ENCODE data around the gene NCL. TPM values are rescaled to one million over a fixed set of nuclear protein-coding genes. Genes with fewer than 3 reads are reported as not detected.
A peak's percentile ranks its signal among the peaks of the same experiment; 100 is the strongest.

The NCL gene
- total and polyA plus RNA-seq, 2 donors from 2014 or later: 191 to 382 TPM

- intact Hi-C loops (cut with DNase I): no loop called here
- no peak overlapping the region for H3K4me3 ChIP-seq (ENCODE audit: low read length in 3 of 3)
- peaks cover 55 to 85% (median 73%) of the 10 kb centered on the region in 3 donors for H3K36me3 ChIP-seq (ENCODE audit: control insufficient read depth in 2 of 3, insufficient read depth in 3 of 3, low read length in 3 of 3)
- H3K9ac ChIP-seq (ENCODE audit: low read length in 3 of 3): no peak overlapping the region
- no peak for DNase-seq
- H3K9me3 ChIP-seq (ENCODE audit: control insufficient read depth in 2 of 3, insufficient read depth in 1 of 3, low read length in 3 of 3): no peaks in the 10 kb centered on the region
- TF ChIP-seq CTCF (IDR thresholded peaks at IDR 0.05; ENCODE audit: borderline replicate concordance, extremely low read depth, insufficient read depth): no peak
- H3K27ac ChIP-seq (ENCODE audit: low read depth in 2 of 2, low read length in 2 of 2): no peak overlapping the region
- no peak for FAIRE-seq
- no peaks in the 10 kb centered on the region for H3K27me3 ChIP-seq (ENCODE audit: control insufficient read depth, insufficient read depth, low read length)
- H3K4me1 ChIP-seq (ENCODE audit: control insufficient read depth in 2 of 3, insufficient read depth in 2 of 3, low read depth in 1 of 3, low read length in 3 of 3): peaks cover 0 to 2% (median 0%) of the 10 kb centered on the region in 3 donors
Observed at GRCh38 chr2:231455890-231456289, 8.4 kb downstream of the NCL start.

DNA sequence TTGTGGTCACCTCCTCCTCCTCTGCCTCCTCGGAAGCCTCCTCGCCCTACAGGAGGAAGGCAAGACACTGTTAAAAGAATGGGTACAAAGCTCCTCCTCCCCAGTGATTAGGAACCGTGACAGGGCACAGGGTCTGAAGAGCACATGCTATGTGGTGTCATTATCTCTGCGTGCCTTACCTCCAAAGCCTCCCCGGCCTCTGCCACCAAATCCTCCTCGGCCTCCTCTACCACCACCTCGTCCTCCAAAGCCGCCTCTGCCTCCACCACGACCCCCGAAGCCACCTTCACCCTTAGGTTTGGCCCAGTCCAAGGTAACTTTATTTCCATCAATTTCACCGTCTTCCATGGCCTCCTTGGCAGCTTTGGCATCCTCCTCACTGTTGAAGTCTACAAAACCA is 9.1 kb downstream of the NCL start:
- Histone ChIP-seq H3K4me3 (ENCODE audit: low read length in 3 of 3) (no peak overlapping the region), H3K4me1 (ENCODE audit: control insufficient read depth in 2 of 3, insufficient read depth in 2 of 3, low read depth in 1 of 3, low read length in 3 of 3) (no peaks in the 10 kb centered on the region), H3K9me3 (ENCODE audit: control insufficient read depth in 2 of 3, insufficient read depth in 1 of 3, low read length in 3 of 3) (no peaks in the 10 kb centered on the region), H3K9ac (ENCODE audit: low read length in 3 of 3) (no peak overlapping the region), H3K36me3 (ENCODE audit: control insufficient read depth in 2 of 3, insufficient read depth in 3 of 3, low read length in 3 of 3) (peaks cover 50 to 78% (median 67%) of the 10 kb centered on the region in 3 donors), H3K27ac (ENCODE audit: low read depth in 2 of 2, low read length in 2 of 2) (no peak overlapping the region), H3K27me3 (ENCODE audit: control insufficient read depth, insufficient read depth, low read length) (no peaks in the 10 kb centered on the region)
- no peak for TF ChIP-seq CTCF (IDR thresholded peaks at IDR 0.05; ENCODE audit: borderline replicate concordance, extremely low read depth, insufficient read depth)
- DNase-seq (peak in 1 of 5 donors; percentile 57), FAIRE-seq (no peak)
- intact Hi-C loops (cut with DNase I): no loop called here

DNA sequence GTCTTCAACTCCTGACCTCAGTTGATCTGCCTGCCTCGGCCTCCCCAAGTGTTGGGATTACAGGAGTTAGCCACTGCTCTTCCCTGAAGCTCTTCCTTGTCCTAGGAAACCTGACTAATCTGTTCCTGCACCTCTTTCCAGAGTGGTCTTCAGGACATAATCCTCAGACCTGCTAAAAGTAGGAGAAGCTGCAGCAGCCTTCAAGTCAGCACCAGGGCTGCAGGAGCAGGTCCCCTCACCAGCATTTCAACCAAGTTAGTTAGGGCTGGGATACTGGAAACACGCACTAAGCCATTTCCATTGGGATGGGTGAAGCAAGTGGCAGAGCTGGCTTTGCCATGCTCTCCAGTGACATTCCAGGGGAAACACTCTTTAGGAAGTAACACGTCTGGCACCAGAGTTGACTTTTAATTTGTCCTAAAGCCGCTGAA is 9.9 kb downstream of the NCL start:
- H3K36me3 ChIP-seq (ENCODE audit: control insufficient read depth in 2 of 3, insufficient read depth in 3 of 3, low read length in 3 of 3): peaks cover 44 to 71% (median 60%) of the 10 kb centered on the region in 3 donors
- intact Hi-C loops (cut with DNase I): no loop called here

More for the DNA sequence above, 9.9 kb downstream of the NCL start:
- DNase-seq (peak in 1 of 5 donors; percentile 14), FAIRE-seq (no peak)
- Histone ChIP-seq H3K4me1 (ENCODE audit: control insufficient read depth in 2 of 3, insufficient read depth in 2 of 3, low read depth in 1 of 3, low read length in 3 of 3) (no peaks in the 10 kb centered on the region), H3K4me3 (ENCODE audit: low read length in 3 of 3) (no peak overlapping the region), H3K27me3 (ENCODE audit: control insufficient read depth, insufficient read depth, low read length) (no peaks in the 10 kb centered on the region), H3K27ac (ENCODE audit: low read depth in 2 of 2, low read length in 2 of 2) (no peak overlapping the region), H3K9ac (ENCODE audit: low read length in 3 of 3) (no peak overlapping the region), H3K9me3 (ENCODE audit: control insufficient read depth in 2 of 3, insufficient read depth in 1 of 3, low read length in 3 of 3) (no peaks in the 10 kb centered on the region)
- no peak for TF ChIP-seq CTCF (IDR thresholded peaks at IDR 0.05; ENCODE audit: borderline replicate concordance, extremely low read depth, insufficient read depth)
